Fibroblast of mammary gland (primary cell): Measurements from ENCODE around the gene MUS81.
A peak's percentile ranks its signal among the peaks of the same experiment; 100 is the strongest.
"Not testable (repeated sequence)": the region's sequence is repeated elsewhere in the genome, so short reads cannot be mapped to it uniquely, and the experiment has no call there.

Experiments
- DNase-seq: peaks from one replicate; pipeline ENCODE4 v3.0.0-alpha.2; 2010; ENCODE audit warnings: low read depth
- H3K4me3 ChIP-seq: 2 replicates; pipeline ENCODE4 v1.5.1; 2011; ENCODE audit warnings: low read depth, mild to moderate bottlenecking, low read length, moderate library complexity; ENCODE audit not compliant: control insufficient read depth
- CTCF ChIP-seq: conservative IDR thresholded peaks from 2 replicates; pipeline ENCODE4 v1.5.1; 2011; ENCODE audit warnings: low read depth, low read length, inconsistent platforms; ENCODE audit not compliant: control insufficient read depth, insufficient read depth

MUS81 gene

GRCh38 chr11:65817835-65818680, 42.2 kb upstream of the MUS81 start:
- TF ChIP-seq CTCF, result peak; percentile 77
- peak; percentile 79 for DNase-seq

GRCh38 chr11:65821107-65821506, 39.1 kb upstream of the MUS81 start:
- H3K4me3 ChIP-seq, result no peak overlapping the region
- no peak for TF ChIP-seq CTCF
- no peak for DNase-seq

More at GRCh38 chr11:65817835-65818680, 42.2 kb upstream of the MUS81 start:
- H3K4me3 ChIP-seq, result peak overlapping the region; percentile 50

GRCh38 chr11:65822776-65823528, 37.3 kb upstream of the MUS81 start:
- H3K4me3 ChIP-seq, result no peak overlapping the region
- no peak for DNase-seq
- TF ChIP-seq CTCF, result no peak

GRCh38 chr11:65826984-65827735, 33.1 kb upstream of the MUS81 start:
- DNase-seq, result no peak
- no peak overlapping the region for H3K4me3 ChIP-seq
- TF ChIP-seq CTCF, result no peak

- DNase-seq, result no peak
- TF ChIP-seq CTCF, result no peak
- H3K4me3 ChIP-seq, result no peak overlapping the region
These were observed 30.8 kb upstream of the MUS81 start for GRCh38 chr11:65829459-65829858.

GRCh38 chr11:65832231-65832630, 28.0 kb upstream of the MUS81 start:
- H3K4me3 ChIP-seq, DNase-seq: not testable (repeated sequence)
